ENCODE data around the gene SPRING1. TPM values are rescaled to one million over a fixed set of nuclear protein-coding genes. Genes with fewer than 3 reads are reported as not detected.

SPRING1 gene
- total RNA-seq, 1 donor from 2014 or later, result 77.0 TPM

GRCh38 chr12:116726694-116727093 is 11.2 kb downstream of the SPRING1 start:
- peaks cover 2% of the 10 kb centered on the region for H3K36me3 ChIP-seq (ENCODE audit: control insufficient read depth, insufficient read depth, low read length)
- H3K4me3 ChIP-seq (ENCODE audit: low read depth, low read length), result no peak overlapping the region
- no peaks in the 10 kb centered on the region for H3K27me3 ChIP-seq (ENCODE audit: control insufficient read depth, insufficient read depth, low read length)
- TF ChIP-seq, protein P1, sequence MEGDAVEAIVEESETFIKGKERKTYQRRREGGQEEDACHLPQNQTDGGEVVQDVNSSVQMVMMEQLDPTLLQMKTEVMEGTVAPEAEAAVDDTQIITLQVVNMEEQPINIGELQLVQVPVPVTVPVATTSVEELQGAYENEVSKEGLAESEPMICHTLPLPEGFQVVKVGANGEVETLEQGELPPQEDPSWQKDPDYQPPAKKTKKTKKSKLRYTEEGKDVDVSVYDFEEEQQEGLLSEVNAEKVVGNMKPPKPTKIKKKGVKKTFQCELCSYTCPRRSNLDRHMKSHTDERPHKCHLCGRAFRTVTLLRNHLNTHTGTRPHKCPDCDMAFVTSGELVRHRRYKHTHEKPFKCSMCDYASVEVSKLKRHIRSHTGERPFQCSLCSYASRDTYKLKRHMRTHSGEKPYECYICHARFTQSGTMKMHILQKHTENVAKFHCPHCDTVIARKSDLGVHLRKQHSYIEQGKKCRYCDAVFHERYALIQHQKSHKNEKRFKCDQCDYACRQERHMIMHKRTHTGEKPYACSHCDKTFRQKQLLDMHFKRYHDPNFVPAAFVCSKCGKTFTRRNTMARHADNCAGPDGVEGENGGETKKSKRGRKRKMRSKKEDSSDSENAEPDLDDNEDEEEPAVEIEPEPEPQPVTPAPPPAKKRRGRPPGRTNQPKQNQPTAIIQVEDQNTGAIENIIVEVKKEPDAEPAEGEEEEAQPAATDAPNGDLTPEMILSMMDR (IDR thresholded peaks at IDR 0.05; ENCODE audit: insufficient read depth, low read length, poor library complexity, severe bottlenecking), result no peak
- no peak for DNase-seq (ENCODE audit: low read depth)

DNA sequence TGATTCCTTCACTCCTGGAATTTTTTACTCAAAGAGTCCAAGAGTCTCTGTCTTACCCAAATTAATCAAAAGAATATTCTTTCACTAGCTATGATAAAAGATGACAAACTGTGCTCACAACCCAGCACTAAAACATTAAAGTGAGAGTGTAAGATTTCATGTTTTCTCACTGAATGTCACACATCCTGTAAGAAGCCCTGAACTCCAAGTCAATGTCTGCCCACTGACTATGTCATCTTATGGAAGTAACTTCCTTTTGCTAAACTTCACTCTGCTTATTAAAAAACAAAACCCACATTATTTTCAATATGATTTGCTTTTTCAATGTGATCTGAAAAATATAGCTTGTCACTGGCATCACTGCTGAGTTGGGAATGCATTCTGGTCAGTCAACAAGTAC is 15.6 kb downstream of the SPRING1 start:
- Histone ChIP-seq H3K36me3 (ENCODE audit: control insufficient read depth, insufficient read depth, low read length) (no peaks in the 10 kb centered on the region), H3K27me3 (ENCODE audit: control insufficient read depth, insufficient read depth, low read length) (no peaks in the 10 kb centered on the region), H3K4me3 (ENCODE audit: low read depth, low read length) (no peak overlapping the region)
- TF ChIP-seq, protein P1 (IDR thresholded peaks at IDR 0.05; ENCODE audit: insufficient read depth, low read length, poor library complexity, severe bottlenecking), result no peak
- no peak for DNase-seq (ENCODE audit: low read depth)

- Histone ChIP-seq H3K27me3 (ENCODE audit: control insufficient read depth, insufficient read depth, low read length) (no peaks in the 10 kb centered on the region), H3K36me3 (ENCODE audit: control insufficient read depth, insufficient read depth, low read length) (no peaks in the 10 kb centered on the region), H3K4me3 (ENCODE audit: low read depth, low read length) (no peak overlapping the region)
- no peak for DNase-seq (ENCODE audit: low read depth)
- TF ChIP-seq, protein P1 (IDR thresholded peaks at IDR 0.05; ENCODE audit: insufficient read depth, low read length, poor library complexity, severe bottlenecking), result no peak
Observed at GRCh38 chr12:116719731-116720528, 17.9 kb downstream of the SPRING1 start.

DNA sequence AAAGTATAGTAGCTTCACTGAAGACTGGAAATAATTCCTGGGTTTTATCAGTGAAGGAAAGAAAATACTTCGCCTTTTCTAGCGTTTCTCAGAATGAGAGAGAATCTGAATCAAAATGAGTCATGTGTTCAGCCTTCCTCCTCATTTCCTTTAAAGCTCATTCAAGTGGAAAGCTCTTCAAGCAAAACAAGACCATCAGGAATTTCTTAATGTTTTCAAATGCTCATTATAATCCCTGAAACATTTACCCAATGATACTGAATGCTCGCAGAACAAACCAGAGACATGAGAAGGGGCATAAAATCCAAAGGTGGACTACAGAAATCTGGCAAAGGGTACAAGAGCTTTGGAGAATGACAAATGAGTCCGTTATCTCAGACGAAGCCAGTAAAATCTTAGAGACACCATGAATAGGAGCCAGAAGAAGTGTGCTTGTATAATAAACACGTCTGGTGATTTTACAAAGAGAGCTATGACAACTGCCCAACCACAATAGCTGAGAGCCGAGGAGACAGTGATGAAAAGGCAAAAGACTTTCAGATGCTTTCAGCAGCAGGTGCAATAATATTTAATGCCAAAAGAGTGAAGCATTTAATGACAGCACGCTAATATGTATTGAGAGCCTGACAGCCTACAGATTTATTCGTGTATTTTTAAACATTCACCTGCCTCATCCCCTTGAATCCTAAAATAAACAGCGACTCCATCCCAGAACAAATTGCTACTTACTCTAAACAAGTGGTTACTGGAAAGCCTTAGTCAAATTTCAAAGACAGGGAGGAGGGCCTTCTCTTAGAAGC is 19.0 kb downstream of the SPRING1 start:
- peak; percentile 65 for DNase-seq (ENCODE audit: low read depth)
- TF ChIP-seq, protein P1 (IDR thresholded peaks at IDR 0.05; ENCODE audit: insufficient read depth, low read length, poor library complexity, severe bottlenecking), result no peak
- H3K27me3 ChIP-seq (ENCODE audit: control insufficient read depth, insufficient read depth, low read length), result no peaks in the 10 kb centered on the region
- no peaks in the 10 kb centered on the region for H3K36me3 ChIP-seq (ENCODE audit: control insufficient read depth, insufficient read depth, low read length)
- H3K4me3 ChIP-seq (ENCODE audit: low read depth, low read length), result no peak overlapping the region

- Histone ChIP-seq H3K36me3 (ENCODE audit: control insufficient read depth, insufficient read depth, low read length) (no peaks in the 10 kb centered on the region), H3K27me3 (ENCODE audit: control insufficient read depth, insufficient read depth, low read length) (no peaks in the 10 kb centered on the region), H3K4me3 (ENCODE audit: low read depth, low read length) (no peak overlapping the region)
- TF ChIP-seq, protein P1 (IDR thresholded peaks at IDR 0.05; ENCODE audit: insufficient read depth, low read length, poor library complexity, severe bottlenecking), result no peak
- no peak for DNase-seq (ENCODE audit: low read depth)
Observed at GRCh38 chr12:116717466-116718437, 20.1 kb downstream of the SPRING1 start.

Data from kidney epithelial cell (primary cell).